Activated CD4-positive, CD25-positive, alpha-beta regulatory T cell treated with anti-CD3 and anti-CD28 coated beads, Interleukin-2, amount 50 U/mL, for 24 hours (primary cell): ENCODE measurements around the gene SPATA17.
A peak's percentile ranks its signal among the peaks of the same experiment; 100 is the strongest.

Experiments
- ATAC-seq, 2 donors: fragments of 150-1000 bp; cut with Tn5 transposase; one replicate each; pipeline ENCODE4 v1.10.0; 2021; ENCODE audit warnings: mild to moderate bottlenecking in 1 of 2, moderate library complexity in 1 of 2

SPATA17 gene

GRCh38 chr1:217857061-217857460 is 225.9 kb downstream of the SPATA17 start:
- no peak for ATAC-seq

DNA sequence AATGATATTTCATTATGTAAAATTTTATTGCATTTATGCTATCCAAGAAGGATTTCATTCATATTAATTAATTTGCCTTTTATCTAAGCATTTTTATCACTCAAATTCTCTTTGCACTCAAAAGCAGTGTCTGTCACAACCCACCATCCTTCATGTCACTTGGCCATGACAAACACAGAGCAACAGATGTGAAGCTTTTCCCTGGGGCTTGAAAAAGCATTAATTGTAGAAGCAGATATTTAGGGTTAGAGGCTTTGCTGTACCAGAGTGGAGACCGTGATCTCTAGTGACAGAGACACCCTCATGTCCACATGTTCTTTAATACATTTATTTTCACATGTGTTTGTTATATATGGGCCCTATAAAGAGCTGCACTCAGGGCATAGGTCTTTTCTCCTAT is 230.5 kb downstream of the SPATA17 start:
- no peak for ATAC-seq

- ATAC-seq = no peak
These were observed 236.4 kb downstream of the SPATA17 start for GRCh38 chr1:217867446-217867995.

GRCh38 chr1:217871955-217872354 is 240.8 kb downstream of the SPATA17 start:
- ATAC-seq = no peak

DNA sequence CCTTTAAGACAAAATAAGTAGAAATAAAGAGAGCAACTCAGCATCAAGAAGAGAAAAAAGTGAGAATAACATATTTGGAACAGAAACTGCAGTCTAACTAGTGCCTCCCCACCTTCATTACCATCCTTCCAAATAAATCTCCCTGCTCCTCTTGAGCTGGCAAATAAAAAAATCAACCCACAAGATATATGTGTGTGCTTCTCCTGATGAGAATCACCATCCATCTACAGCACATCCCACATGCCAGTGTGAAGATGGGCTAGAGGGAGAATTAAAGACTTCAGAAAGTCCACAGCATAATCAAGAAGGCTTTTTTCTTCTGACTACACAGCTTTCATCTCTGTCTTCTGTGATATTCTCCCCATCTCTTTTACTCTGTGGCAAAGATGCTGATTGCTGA is 244.1 kb downstream of the SPATA17 start:
- no peak for ATAC-seq

- ATAC-seq = no peak
These were observed 245.3 kb downstream of the SPATA17 start for GRCh38 chr1:217876401-217876800.

DNA sequence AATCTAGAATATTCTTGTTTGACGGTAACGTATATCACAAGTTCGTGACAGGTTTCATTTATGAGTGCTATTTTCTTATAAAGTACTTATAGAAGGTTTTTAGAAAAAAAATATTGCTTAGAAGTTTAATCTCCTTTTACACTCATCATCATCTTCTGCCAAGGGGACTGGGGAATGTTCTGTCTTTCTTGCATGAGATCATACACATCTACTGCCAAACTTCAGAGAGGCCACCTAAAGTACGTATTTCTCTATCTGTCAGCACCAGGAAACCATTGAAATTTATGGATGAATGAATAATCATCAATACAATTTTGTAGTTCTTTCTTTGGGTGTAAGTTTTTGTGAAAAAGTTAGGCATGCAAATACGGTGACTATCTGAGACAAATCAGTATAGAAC is 245.8 kb downstream of the SPATA17 start:
- no peak for ATAC-seq

GRCh38 chr1:217881131-217881543 is 250.0 kb downstream of the SPATA17 start:
- no peak for ATAC-seq

- ATAC-seq = no peak
These were observed 250.6 kb downstream of the SPATA17 start for GRCh38 chr1:217881607-217882332.

- no peak for ATAC-seq
These were observed 254.0 kb downstream of the SPATA17 start for GRCh38 chr1:217885181-217885580.

- ATAC-seq = no peak
These were observed 257.2 kb downstream of the SPATA17 start for GRCh38 chr1:217888328-217888727.

DNA sequence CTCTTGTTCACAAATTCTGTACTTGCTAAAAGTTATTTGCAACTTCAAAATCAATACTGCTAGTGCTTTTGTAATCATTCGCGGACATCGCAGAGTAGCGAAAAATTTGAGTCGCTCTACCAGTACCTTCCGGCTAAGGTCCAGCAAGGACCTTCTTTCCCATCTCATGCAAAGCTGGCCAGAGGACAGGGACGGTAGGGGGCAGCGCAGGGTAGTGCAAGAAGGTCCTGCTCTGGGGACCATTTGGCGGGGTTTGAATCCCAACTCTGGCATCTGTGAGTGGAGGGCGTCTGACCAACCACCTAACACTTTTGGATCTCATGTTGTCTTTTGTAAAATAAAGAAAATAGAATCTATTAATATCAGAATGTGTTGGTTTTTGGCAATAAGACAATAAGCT is 258.3 kb downstream of the SPATA17 start:
- no peak for ATAC-seq

DNA sequence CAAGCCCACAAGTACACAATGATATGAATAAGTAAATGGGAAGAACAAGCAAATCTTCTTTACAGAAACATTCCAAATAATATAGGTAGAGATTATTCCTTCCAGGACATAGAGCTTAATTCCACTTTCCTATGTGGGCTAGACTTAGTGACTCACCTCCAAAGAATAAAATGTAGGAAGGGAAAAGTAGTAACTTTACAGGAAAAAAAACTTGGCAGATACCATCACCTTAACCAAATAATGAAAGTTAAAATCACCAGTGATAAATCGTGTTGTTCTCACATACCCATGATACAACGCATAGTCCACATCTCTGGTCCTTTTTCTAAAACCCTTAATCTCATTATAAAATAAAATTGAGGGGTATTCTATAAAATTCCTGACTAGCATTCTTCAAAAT is 260.8 kb downstream of the SPATA17 start:
- ATAC-seq = no peak

DNA sequence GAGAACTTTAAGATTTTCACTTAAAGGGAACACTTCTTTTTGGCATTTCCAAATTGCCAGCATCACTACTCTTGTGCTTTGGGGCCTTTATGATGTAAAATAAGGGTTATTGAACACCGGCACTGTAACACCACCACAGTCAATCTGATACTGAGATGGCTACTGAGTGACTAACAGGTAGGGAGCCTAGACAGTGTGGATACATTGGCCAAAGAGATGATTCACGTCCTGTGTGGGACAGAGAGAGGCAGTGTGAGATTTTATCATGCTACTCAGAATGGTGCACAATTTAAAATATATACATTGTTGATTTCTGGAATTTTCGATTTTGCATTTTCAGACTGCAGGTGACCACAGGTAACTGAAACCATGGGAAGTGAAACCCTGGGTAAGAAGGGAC is 261.6 kb downstream of the SPATA17 start:
- ATAC-seq = no peak

DNA sequence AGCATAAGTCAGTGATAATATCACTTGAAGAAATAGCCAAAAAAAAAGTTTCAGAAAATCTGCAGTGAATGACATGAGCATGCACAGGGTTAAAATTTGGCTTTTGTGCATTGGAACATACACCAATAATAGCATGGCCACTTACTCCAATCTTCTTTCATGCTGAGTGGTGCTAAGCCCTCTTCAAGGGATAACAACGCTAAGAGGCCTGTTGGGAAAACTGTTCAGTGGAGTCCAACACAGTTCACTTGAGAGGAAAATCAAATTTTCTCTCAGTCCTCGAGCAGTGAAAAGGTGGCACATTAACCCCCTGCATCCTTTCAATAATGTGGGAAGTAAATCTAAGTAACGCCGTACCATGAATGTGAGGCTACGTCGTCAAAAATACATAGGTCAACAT is 264.7 kb downstream of the SPATA17 start:
- no peak for ATAC-seq

- no peak for ATAC-seq
These were observed 265.3 kb downstream of the SPATA17 start for GRCh38 chr1:217896490-217896889.

- ATAC-seq = no peak
These were observed 266.0 kb downstream of the SPATA17 start for GRCh38 chr1:217897100-217897499.

GRCh38 chr1:217899614-217900013 is 268.5 kb downstream of the SPATA17 start:
- no peak for ATAC-seq

- peak in 1 of 2 donors; percentile 32 for ATAC-seq
These were observed 276.4 kb downstream of the SPATA17 start for GRCh38 chr1:217907504-217907903.

DNA sequence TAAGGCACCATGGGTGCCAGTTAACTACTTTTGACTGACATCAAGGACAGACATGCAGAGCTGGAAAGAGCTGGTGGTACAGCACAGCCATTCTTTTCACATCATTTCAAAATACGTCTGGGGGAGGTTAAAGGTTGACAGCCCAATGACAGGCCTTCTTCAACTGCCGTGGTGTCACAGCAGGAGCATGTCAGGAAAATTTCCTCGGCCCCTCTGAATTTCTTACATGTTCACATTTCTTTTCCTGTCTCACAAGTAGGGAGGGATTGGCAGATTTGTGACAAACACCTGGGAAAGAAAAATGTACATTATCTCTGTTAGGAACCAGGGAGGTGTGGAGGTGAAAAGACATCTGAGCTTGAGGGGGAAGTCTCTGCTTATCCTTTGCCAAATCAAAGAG is 279.1 kb downstream of the SPATA17 start:
- ATAC-seq = no peak

- no peak for ATAC-seq
These were observed 279.7 kb downstream of the SPATA17 start for GRCh38 chr1:217910791-217911320.

GRCh38 chr1:217911908-217912307 is 280.8 kb downstream of the SPATA17 start:
- ATAC-seq = no peak

GRCh38 chr1:217917281-217917887 is 286.2 kb downstream of the SPATA17 start:
- ATAC-seq = no peak
